ENCODE data around the gene FEM1A.
"Not testable (repeated sequence)": the region's sequence is repeated elsewhere in the genome, so short reads cannot be mapped to it uniquely, and the experiment has no call there.

Gene FEM1A

GRCh38 chr19:4821265-4821664 lies 29.7 kb downstream of the FEM1A start:
- Histone ChIP-seq H3K27ac (no peak overlapping the region), H3K27me3 (no peaks in the 10 kb centered on the region), H3K4me3 (ENCODE audit: low read depth in 1 of 2, low read length in 1 of 2) (no peak overlapping the region), H3K4me1 (ENCODE audit: control insufficient read depth in 1 of 2, insufficient read depth in 1 of 2, low read depth in 1 of 2, low read length in 1 of 2) (no peaks in the 10 kb centered on the region), H3K36me3 (peaks cover 37% of the 10 kb centered on the region), H3K9me3 (no peaks in the 10 kb centered on the region)
- TF ChIP-seq, protein P1, sequence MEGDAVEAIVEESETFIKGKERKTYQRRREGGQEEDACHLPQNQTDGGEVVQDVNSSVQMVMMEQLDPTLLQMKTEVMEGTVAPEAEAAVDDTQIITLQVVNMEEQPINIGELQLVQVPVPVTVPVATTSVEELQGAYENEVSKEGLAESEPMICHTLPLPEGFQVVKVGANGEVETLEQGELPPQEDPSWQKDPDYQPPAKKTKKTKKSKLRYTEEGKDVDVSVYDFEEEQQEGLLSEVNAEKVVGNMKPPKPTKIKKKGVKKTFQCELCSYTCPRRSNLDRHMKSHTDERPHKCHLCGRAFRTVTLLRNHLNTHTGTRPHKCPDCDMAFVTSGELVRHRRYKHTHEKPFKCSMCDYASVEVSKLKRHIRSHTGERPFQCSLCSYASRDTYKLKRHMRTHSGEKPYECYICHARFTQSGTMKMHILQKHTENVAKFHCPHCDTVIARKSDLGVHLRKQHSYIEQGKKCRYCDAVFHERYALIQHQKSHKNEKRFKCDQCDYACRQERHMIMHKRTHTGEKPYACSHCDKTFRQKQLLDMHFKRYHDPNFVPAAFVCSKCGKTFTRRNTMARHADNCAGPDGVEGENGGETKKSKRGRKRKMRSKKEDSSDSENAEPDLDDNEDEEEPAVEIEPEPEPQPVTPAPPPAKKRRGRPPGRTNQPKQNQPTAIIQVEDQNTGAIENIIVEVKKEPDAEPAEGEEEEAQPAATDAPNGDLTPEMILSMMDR (IDR thresholded peaks at IDR 0.05): no peak

GRCh38 chr19:4822354-4822753 lies 30.8 kb downstream of the FEM1A start:
- H3K4me1 ChIP-seq (ENCODE audit: control insufficient read depth in 1 of 2, insufficient read depth in 1 of 2, low read depth in 1 of 2, low read length in 1 of 2); H3K4me3 ChIP-seq (ENCODE audit: low read depth in 1 of 2, low read length in 1 of 2); H3K27me3 ChIP-seq; H3K9me3 ChIP-seq; H3K27ac ChIP-seq: not testable (repeated sequence)
- H3K36me3 ChIP-seq: peaks cover 26% of the 10 kb centered on the region

GRCh38 chr19:4823577-4823976 lies 32.0 kb downstream of the FEM1A start:
- Histone ChIP-seq H3K36me3 (peaks cover 14% of the 10 kb centered on the region), H3K27ac (no peak overlapping the region), H3K27me3 (no peaks in the 10 kb centered on the region), H3K9me3 (no peaks in the 10 kb centered on the region), H3K4me1 (ENCODE audit: control insufficient read depth in 1 of 2, insufficient read depth in 1 of 2, low read depth in 1 of 2, low read length in 1 of 2) (no peaks in the 10 kb centered on the region), H3K4me3 (ENCODE audit: low read depth in 1 of 2, low read length in 1 of 2) (no peak overlapping the region)
- TF ChIP-seq, protein P1 (IDR thresholded peaks at IDR 0.05): no peak

GRCh38 chr19:4829001-4829712 lies 37.6 kb downstream of the FEM1A start:
- peak overlapping the region; percentile 29 for H3K27ac ChIP-seq
- peaks cover 15 to 19% of the 10 kb centered on the region in 2 experiments for H3K4me1 ChIP-seq (ENCODE audit: control insufficient read depth in 1 of 2, insufficient read depth in 1 of 2, low read depth in 1 of 2, low read length in 1 of 2)
- H3K27me3 ChIP-seq: no peaks in the 10 kb centered on the region
- H3K4me3 ChIP-seq (ENCODE audit: low read depth in 1 of 2, low read length in 1 of 2): no peak overlapping the region
- no peaks in the 10 kb centered on the region for H3K9me3 ChIP-seq
- H3K36me3 ChIP-seq: peaks cover 3% of the 10 kb centered on the region
- TF ChIP-seq, protein P1 (IDR thresholded peaks at IDR 0.05): no peak

DNA sequence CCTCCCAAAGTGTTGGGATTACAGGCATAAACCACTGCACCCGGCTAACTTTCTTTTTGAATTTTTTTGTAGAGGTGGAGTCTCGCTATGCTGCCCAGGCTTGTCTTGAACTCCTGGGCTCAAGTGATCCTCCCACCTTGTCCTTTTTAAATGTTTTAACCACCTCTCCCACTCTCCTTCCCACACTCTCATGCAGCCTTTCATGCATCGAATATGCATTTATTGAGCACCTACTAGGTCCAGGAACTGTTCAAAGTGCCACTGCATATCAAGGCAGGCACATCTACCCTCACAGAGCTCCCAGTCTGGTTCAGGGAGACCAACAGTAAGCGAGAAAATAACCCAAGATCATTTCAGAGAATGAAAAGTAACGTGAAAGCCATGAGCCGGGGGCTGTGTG lies 38.8 kb downstream of the FEM1A start:
- TF ChIP-seq, protein P1 (IDR thresholded peaks at IDR 0.05): no peak
- peak overlapping the region in 1 of 2 experiments; percentile 80 for H3K4me3 ChIP-seq (ENCODE audit: low read depth in 1 of 2, low read length in 1 of 2)
- H3K27ac ChIP-seq: peak overlapping the region; percentile 84
- no peaks in the 10 kb centered on the region for H3K9me3 ChIP-seq
- H3K27me3 ChIP-seq: no peaks in the 10 kb centered on the region
- peaks cover 15 to 19% of the 10 kb centered on the region in 2 experiments for H3K4me1 ChIP-seq (ENCODE audit: control insufficient read depth in 1 of 2, insufficient read depth in 1 of 2, low read depth in 1 of 2, low read length in 1 of 2)
- H3K36me3 ChIP-seq: peaks cover 3% of the 10 kb centered on the region

GRCh38 chr19:4830768-4831265 lies 39.3 kb downstream of the FEM1A start:
- peak overlapping the region; percentile 84 for H3K27ac ChIP-seq
- peak overlapping the region; percentile 80 to 89 for H3K4me3 ChIP-seq (ENCODE audit: low read depth in 1 of 2, low read length in 1 of 2)
- H3K4me1 ChIP-seq (ENCODE audit: control insufficient read depth in 1 of 2, insufficient read depth in 1 of 2, low read depth in 1 of 2, low read length in 1 of 2): peaks cover 15 to 19% of the 10 kb centered on the region in 2 experiments
- TF ChIP-seq, protein P1 (IDR thresholded peaks at IDR 0.05): no peak
- no peaks in the 10 kb centered on the region for H3K27me3 ChIP-seq
- no peaks in the 10 kb centered on the region for H3K9me3 ChIP-seq
- H3K36me3 ChIP-seq: no peaks in the 10 kb centered on the region
